HL-60 (cell line): Measurements from ENCODE around the gene ESRRG.

Source experiments
- DNase-seq, 2 experiments: peaks; one replicate each; pipeline ENCODE4 v3.0.0-alpha.2; 2010 to 2020; ENCODE audit warnings: low read depth in 1 of 2, low spot score in 1 of 2
- H3K27ac ChIP-seq: fragments of 250-450 bp; sonication (Bioruptor Pico); replicated peaks from 2 replicates; pipeline ENCODE4 v1.5.1; 2020; ENCODE audit warnings: mild to moderate bottlenecking, moderate library complexity
- H3K27me3 ChIP-seq: fragments of 250-450 bp; sonication (Bioruptor Pico); 2 replicates; pipeline ENCODE4 v1.5.1; 2021; ENCODE audit warnings: mild to moderate bottlenecking, moderate library complexity; ENCODE audit not compliant: insufficient read depth, poor library complexity, severe bottlenecking
- H3K4me3 ChIP-seq: replicated peaks from 2 replicates; pipeline ENCODE4 v1.5.1; 2011; ENCODE audit warnings: mild to moderate bottlenecking, control low read depth, low read length; ENCODE audit not compliant: insufficient read depth
- GABPA ChIP-seq: IDR thresholded peaks from 2 replicates; pipeline ENCODE4 v1.6.1; 2012; ENCODE audit warnings: low read depth
- POLR2AphosphoS5 ChIP-seq: IDR thresholded peaks from 2 replicates; pipeline ENCODE4 v1.6.1; 2012; ENCODE audit warnings: low read depth
- SPI1 ChIP-seq: IDR thresholded peaks from 2 replicates; pipeline ENCODE4 v1.6.1; 2012; ENCODE audit warnings: low read depth, mild to moderate bottlenecking, borderline replicate concordance
- TF ChIP-seq, protein P1 (sequence below): IDR thresholded peaks from 2 replicates; pipeline ENCODE4 v1.6.1; 2012; ENCODE audit warnings: low read depth; ENCODE audit not compliant: insufficient replicate concordance
- TF ChIP-seq, protein P2 (sequence below): IDR thresholded peaks from one replicate; pipeline ENCODE4 v1.5.1; 2011; ENCODE audit warnings: low read length, control low read depth, inconsistent platforms; ENCODE audit not compliant: insufficient read depth

ESRRG gene

DNA sequence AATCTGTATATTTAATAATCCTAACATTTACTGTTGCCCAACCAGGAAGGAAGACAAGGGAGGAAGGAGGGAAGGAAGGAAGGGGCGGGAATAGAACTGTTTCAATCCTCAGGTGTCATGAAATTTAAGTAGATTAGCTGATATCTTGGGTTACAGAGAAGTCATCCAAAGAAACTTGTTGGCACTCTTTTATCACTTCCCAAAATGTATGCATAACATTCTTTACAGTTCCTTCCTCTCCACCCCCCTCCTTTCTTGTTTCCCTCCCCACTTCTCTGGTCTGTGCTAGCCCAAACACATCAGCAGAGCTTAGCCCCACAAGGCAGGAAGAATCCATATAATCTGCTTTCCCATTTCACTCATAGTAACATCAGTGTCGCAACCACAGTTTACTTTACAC is 110.9 kb downstream of the ESRRG start:
- Histone ChIP-seq H3K27ac (no peak overlapping the region), H3K4me3 (no peak overlapping the region), H3K27me3 (no peaks in the 10 kb centered on the region)
- DNase-seq = no peak
- TF ChIP-seq POLR2AphosphoS5 = no peak
- TF ChIP-seq GABPA = no peak
- TF ChIP-seq, protein P1, sequence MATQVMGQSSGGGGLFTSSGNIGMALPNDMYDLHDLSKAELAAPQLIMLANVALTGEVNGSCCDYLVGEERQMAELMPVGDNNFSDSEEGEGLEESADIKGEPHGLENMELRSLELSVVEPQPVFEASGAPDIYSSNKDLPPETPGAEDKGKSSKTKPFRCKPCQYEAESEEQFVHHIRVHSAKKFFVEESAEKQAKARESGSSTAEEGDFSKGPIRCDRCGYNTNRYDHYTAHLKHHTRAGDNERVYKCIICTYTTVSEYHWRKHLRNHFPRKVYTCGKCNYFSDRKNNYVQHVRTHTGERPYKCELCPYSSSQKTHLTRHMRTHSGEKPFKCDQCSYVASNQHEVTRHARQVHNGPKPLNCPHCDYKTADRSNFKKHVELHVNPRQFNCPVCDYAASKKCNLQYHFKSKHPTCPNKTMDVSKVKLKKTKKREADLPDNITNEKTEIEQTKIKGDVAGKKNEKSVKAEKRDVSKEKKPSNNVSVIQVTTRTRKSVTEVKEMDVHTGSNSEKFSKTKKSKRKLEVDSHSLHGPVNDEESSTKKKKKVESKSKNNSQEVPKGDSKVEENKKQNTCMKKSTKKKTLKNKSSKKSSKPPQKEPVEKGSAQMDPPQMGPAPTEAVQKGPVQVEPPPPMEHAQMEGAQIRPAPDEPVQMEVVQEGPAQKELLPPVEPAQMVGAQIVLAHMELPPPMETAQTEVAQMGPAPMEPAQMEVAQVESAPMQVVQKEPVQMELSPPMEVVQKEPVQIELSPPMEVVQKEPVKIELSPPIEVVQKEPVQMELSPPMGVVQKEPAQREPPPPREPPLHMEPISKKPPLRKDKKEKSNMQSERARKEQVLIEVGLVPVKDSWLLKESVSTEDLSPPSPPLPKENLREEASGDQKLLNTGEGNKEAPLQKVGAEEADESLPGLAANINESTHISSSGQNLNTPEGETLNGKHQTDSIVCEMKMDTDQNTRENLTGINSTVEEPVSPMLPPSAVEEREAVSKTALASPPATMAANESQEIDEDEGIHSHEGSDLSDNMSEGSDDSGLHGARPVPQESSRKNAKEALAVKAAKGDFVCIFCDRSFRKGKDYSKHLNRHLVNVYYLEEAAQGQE = no peak
- no peak for TF ChIP-seq SPI1
- TF ChIP-seq, protein P2, sequence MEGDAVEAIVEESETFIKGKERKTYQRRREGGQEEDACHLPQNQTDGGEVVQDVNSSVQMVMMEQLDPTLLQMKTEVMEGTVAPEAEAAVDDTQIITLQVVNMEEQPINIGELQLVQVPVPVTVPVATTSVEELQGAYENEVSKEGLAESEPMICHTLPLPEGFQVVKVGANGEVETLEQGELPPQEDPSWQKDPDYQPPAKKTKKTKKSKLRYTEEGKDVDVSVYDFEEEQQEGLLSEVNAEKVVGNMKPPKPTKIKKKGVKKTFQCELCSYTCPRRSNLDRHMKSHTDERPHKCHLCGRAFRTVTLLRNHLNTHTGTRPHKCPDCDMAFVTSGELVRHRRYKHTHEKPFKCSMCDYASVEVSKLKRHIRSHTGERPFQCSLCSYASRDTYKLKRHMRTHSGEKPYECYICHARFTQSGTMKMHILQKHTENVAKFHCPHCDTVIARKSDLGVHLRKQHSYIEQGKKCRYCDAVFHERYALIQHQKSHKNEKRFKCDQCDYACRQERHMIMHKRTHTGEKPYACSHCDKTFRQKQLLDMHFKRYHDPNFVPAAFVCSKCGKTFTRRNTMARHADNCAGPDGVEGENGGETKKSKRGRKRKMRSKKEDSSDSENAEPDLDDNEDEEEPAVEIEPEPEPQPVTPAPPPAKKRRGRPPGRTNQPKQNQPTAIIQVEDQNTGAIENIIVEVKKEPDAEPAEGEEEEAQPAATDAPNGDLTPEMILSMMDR = no peak

DNA sequence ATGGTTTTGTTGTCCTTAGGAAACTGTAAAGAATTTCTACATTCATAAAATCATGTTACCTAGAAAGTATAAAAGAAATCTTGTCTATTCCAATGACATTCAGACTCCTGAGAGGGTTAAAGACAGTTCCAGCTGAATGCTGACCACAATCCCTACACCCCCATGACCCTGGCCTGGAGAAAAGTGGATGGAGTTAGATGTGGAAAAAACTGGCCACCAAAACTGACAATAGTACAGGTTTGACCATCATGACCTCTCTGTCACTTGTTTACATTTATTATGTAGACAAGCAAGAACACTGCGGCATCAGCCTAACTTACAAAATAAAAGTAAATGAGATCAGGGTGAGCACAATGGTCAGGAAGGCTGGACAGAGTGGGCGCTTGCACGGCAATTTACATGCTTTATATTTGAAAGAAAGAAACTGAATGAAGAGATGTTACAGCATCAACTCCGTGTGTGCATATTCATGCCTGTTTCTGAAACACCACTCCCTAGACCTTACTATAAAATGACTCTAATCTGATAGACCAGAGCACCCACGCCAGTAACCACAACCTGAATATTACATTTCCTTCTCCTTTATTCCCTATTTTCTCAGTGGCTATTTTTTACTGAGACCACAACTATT is 116.0 kb downstream of the ESRRG start:
- no peak overlapping the region for H3K27ac ChIP-seq
- TF ChIP-seq POLR2AphosphoS5 = no peak

DNA sequence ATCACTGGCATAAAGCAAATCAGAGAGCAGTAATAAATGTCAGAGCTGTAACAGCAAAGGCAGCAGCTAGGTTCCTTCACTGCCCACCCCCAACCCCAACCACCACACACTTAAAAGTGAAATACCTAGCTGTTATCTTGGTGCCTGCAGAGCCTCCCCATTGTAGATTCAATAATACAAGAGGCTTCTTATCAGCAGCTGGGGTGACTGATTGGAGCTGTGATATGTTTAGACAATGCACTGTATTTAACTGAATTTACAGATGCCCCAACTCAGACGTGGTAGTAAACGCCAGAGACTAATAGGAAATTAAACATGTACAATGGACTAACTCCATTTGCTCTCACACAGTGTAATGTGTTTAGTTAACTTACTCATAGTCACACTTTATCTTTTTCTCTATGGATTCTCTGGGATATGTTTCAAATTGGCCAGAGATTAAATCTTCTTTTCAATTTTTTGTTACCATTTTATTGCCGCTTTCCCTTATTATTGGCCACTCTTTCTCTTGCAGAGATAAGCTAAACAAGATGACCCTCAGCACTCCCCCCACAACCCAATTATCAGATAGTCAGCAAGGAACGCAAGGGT is 117.1 kb downstream of the ESRRG start:
- Histone ChIP-seq H3K27me3 (peaks cover 8% of the 10 kb centered on the region), H3K27ac (no peak overlapping the region), H3K4me3 (no peak overlapping the region)
- no peak for DNase-seq
- TF ChIP-seq, protein P1 = no peak
- TF ChIP-seq GABPA (no peak), SPI1 (no peak), POLR2AphosphoS5 (no peak)
- TF ChIP-seq, protein P2 = no peak

More for the DNA sequence above, 116.0 kb downstream of the ESRRG start:
- DNase-seq = no peak
- Histone ChIP-seq H3K27me3 (peaks cover 2% of the 10 kb centered on the region), H3K4me3 (no peak overlapping the region)

DNA sequence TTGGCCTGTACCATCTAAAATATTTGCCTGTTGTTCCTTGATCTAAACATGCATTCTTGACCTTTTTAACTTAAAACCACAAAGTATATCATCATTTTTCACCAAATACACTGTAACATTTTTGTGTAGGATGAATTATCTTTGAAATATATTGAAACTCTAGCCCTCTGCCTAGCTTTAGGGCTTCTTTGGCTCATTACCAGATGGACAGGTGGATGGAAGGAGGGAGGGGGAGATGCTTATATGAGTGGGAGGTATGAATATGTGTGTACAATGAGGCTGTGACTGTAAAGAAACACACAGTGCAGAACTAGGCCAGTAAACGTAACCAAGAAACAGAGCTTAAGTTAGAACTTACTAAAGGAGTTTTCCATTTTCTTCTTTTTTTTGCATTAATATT is 118.5 kb downstream of the ESRRG start:
- no peak for DNase-seq
- no peak overlapping the region for H3K27ac ChIP-seq
- no peak overlapping the region for H3K4me3 ChIP-seq
- TF ChIP-seq, protein P2 = no peak
- no peak for TF ChIP-seq POLR2AphosphoS5
- peaks cover 9% of the 10 kb centered on the region for H3K27me3 ChIP-seq
